HG03097 (cell line): ENCODE results near the gene FMNL2.

Source experiments
- ATAC-seq: cut with Tn5 transposase; IDR thresholded peaks from one replicate; pipeline ENCODE4 v1.9.1; 2021; ENCODE audit not compliant: unreplicated experiment, low FRiP score

The FMNL2 gene

GRCh38 chr2:152400607-152401214 is 65.7 kb downstream of the FMNL2 start:
- ATAC-seq, result no peak

GRCh38 chr2:152402780-152403759 is 68.1 kb downstream of the FMNL2 start:
- ATAC-seq, result no peak

DNA sequence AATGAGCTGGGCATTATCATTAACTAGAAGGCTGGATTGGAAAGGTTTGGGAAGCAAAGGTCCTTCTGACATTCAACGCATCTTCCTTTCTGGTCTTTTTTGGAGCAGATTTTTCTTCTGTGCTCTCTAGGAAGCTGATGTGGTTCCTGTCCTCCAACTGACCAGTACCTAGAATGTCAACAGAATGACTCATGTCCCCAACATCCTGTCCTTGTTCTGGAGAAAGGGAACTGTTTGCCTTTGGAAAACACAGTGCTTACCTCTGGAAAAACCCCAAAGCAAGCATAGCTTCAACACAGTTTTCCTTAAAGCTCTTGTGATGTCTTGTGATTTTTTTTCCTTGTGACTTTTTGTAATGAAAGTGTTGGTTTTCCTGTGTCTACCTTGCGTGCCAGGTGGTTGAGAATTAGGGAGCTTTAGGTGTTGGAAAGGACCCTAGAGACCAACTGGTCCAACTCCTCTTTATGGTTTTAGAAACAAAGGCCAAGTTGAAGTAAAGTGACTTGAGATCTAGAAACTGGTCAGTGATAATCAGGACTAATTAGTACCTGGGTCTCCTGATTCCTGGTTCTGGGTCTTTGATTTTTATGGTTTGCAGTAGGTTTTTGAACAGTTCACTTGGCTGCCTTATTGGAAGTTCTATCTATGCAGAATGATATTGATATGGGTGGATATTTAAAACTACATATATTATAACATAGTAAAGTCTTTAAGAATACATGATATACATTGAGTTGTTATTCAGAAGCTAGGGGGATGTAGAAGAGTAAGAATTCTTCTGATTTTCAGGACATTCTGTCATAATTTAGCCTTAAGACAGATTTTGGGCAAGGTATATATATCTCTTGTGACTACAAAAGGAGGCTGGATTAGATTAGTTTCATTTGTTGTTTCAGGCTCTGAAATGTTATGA is 70.5 kb downstream of the FMNL2 start:
- no peak for ATAC-seq

DNA sequence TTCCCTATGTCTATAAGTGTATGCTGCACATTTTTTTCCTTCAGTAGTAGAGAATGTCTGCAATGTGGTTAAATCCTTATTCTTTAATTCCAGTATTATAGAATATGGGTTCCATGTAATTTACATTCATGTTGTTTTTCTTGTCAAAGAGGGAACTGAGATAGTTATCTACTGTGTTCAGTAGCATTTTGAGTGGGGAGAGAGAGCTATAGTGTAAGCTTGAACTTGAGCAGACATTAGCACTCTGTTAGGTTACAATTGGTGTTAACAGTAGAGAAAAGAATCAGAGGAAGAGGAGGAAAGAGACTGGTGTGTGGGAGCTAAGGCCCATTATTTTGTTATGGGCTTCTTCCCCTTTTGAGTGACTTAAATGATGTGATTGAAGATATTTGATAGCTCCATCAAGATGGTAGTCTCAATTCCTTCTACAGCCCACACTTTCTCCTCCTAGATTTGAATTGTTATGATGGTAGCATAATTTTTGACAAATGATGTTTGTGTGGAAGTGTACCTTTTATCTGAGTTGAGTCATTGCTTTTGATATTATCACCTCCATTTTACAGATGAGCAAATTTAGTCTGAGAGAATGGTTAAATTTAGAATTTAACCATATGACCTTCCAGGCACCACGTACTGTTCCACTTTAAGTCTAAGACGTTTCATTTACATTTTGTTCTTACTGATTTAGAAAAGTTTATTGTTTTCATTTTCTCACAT is 71.3 kb downstream of the FMNL2 start:
- no peak for ATAC-seq

- ATAC-seq, result no peak
These were observed 71.8 kb downstream of the FMNL2 start for GRCh38 chr2:152406836-152407161.

- peak; percentile 88 for ATAC-seq
These were observed 72.3 kb downstream of the FMNL2 start for GRCh38 chr2:152407204-152407721.

- no peak for ATAC-seq
These were observed 72.8 kb downstream of the FMNL2 start for GRCh38 chr2:152407806-152408205.

DNA sequence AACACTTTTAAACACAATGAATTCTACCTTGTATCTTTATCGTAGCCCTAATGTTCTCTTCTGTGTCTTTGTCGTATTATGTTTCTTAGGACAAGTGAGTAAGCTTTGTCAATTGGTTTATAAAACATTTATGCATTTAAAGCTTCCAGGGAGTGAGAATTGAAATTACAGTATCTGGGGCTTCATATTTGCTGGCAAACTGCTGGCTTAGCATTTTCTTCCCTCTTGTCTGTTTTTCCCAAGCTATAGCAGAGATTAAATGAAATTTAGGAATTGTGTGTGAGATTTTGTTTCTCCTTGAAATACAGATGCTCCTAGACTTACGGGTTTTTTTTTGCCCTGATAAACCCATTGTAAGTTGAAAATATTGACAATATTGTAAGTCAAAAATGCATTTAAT is 73.3 kb downstream of the FMNL2 start:
- ATAC-seq, result no peak

GRCh38 chr2:152409386-152410164 is 74.6 kb downstream of the FMNL2 start:
- no peak for ATAC-seq

DNA sequence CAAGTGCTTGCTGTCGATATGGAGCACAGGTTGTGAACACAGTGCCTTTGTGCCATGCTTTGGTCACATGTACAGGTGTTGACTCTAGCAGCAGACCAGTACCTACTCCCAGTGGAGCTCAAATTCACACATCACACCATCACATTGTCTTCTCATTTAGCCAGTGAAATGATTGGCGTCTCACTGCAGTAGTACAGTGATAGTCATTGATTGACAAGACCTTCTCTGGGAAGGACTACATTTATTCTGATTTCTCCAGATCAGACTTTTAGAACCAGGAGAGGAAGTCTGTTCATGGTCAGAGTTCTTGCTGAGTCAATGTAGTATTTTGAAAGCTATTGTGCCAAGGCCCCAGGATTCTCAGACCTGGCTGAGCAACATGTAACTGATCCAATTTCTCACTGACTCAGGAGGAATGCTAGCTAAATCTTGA is 75.2 kb downstream of the FMNL2 start:
- ATAC-seq, result no peak

- no peak for ATAC-seq
These were observed 76.2 kb downstream of the FMNL2 start for GRCh38 chr2:152411154-152411553.

- no peak for ATAC-seq
These were observed 78.5 kb downstream of the FMNL2 start for GRCh38 chr2:152413228-152414030.

DNA sequence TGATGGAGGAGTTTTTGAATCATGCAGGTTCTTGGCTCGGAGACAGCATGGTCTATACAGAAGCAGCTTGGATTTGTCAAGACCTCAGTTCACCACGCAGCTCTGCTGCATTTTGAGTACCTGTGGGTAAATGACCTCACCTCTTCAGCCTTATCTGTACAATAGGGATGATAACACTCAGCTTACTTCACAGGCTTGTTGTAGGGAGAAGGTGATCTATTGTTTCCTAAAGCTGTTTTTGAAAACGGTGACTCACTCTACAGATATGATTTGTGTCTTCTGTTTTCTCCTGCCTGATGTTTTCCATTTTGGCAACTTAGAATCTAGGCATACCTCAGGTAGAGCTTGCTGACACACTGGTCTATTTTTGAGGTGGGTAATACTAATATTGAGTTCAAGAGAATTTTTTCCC is 80.3 kb downstream of the FMNL2 start:
- ATAC-seq, result no peak

- ATAC-seq, result no peak
These were observed 80.8 kb downstream of the FMNL2 start for GRCh38 chr2:152415796-152416195.

- ATAC-seq, result no peak
These were observed 83.7 kb downstream of the FMNL2 start for GRCh38 chr2:152418688-152419087.

DNA sequence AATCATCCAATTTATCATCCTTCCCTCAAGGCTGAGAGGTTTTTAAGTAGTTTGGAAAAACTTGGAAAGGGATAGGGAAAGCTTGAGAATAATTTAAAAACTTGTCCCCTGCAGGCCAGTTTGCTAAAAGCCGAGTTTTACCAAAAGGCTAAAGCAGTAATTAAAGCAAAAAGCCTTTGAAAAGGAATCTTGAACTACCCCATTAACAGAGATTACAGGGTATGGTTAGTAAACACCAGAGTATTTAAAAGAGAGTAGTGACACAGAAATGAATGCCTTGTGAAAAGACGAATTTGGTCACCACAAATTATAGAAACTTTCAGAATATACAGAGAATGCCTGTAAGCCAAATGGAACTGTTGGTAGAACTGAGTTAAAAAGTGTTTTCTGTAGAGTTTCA is 85.0 kb downstream of the FMNL2 start:
- no peak for ATAC-seq

GRCh38 chr2:152420363-152420762 is 85.4 kb downstream of the FMNL2 start:
- no peak for ATAC-seq

DNA sequence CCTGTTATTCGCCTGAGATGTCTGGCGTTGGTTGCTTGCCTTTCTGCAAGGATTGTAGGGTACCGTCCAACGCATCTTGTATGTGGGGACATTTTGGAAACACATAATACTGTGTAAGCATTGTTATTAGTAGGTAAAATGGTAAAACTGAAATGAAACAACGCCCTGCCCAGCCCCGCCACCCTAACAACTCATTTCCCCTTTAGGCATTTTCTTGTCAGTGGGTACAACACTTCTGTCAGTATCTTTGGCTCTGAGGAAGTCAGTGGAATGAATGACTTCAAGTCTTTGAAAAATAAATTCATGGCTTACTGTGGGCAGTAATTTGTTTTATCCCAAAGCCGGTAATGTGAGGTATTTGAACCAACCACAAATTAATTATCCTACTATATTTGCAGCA is 86.0 kb downstream of the FMNL2 start:
- no peak for ATAC-seq
